DMS114 treated with DMSO at 0.1 percent for 48 hours (cell line): ENCODE results near the gene SLC4A2.

Experiments
- DNase-seq: peaks from one replicate; lab custom pipeline; 2025; ENCODE audit not compliant: unreplicated experiment; lab: John Stamatoyannopoulos, UW

The SLC4A2 gene

GRCh38 chr7:151079199-151079910 lies 20.0 kb downstream of the SLC4A2 start:
- no peak for DNase-seq

DNA sequence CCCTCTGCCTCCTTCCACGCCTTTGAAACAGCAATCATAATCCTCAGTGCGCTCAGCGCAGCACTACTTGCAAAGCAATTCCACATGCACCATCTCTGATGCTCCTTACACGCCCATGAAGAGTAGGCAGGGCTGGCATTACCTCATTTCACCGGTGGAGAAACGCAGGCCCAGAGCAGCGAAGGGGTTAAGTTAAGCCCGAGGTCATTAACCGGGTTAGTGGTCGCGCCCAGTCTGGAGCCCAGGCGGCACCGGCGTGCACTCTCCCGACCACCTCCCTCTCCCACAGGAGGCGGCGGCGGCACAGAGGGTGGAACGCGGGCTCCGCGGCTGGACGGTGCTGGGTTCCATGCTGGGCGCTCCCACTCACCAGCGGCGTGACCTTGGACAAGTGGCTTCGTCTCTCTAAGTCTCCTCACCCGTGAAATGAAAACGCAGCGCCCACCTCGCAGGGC lies 20.7 kb downstream of the SLC4A2 start:
- DNase-seq = no peak

DNA sequence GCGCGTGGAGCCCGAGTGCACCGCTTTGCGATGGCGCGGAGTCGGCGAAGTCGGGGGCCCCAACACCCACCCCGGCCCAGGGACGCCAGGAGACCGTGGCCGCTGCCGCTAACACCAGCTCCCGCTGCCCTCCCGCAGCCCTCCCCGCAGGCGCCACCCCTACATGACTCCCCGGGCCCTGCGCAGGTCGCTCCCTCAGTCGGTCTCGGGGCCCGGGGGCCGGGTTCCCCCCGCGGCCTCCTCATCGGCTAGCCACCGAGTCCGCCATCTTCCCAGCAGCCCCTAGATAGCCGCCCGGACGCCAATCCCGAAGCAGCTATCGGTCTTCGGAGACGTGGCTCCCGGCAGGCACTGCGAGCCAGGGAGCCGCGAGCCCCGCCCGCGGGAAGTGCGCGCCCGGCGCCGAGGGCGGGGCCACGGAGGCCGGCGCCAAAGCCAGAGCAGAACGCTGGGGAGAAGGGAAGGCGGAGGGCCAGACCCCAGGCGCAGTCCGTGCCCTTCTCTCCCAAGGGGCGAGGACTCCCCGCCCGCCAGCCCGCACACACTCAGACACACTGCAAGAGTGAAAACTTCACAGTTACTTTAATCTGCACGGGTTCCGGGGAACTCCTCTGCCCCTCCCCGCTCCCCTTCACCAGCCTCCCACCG lies 21.3 kb downstream of the SLC4A2 start, which contains the start of gene FASTK:
TSS of gene FASTK (minus strand) at position 288 of the 648 bp plus-strand sequence. CDS start at position 245, 43 bp downstream.
- DNase-seq = peak; percentile 76

GRCh38 chr7:151081170-151082101 lies 22.0 kb downstream of the SLC4A2 start:
- no peak for DNase-seq

DNA sequence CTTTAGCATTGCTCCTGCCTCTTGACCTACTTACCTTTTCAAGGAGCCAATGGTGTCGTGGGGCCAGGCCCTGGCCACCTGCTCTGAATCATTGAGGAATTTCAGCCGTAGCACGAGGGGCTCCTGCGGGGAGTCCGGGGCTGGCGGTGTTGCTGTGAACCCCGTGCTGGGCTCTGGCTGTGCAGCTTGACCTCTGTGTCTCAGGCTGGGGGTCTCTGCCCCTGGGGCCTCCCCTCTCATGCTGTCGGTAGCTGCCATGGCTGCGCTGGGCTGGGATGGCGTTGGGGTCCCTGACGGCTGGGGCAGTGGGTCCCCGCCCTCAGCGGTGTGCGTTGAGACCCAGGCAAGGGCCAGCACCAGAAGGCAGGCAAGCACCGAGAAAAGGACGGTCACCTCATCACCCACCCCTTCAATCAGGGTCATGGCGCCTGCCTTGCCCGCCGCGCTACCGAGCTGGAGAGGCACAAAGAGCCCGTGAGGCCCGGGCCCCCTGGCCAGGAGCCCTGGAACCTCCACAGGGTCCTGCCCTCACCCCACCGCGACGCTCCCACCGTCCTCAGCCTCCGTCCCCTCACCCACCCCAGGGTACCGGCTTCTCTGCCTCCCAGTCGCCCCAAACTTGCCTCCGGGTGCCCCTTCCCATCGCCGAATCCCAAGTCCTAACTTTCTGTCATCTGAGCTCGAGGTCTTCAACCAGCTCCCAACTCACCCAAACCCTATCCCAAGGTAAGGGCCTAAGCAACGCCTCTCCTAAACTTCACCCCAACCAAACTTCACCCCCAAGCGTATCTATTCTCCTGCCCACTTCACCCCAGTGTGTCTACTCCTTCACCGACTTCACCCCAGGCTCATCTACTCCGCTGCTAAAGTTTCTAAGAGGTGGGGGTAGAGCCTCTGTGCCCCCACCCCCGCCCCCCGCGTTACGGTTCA lies 23.0 kb downstream of the SLC4A2 start:
- DNase-seq = no peak

- peak; percentile 47 for DNase-seq
Measured at GRCh38 chr7:151083071-151083823, 23.9 kb downstream of the SLC4A2 start, which contains the start of gene TMUB1. TMUB1 (minus strand) TSS chr7:151083493; CDS start chr7:151082563, 930 bp downstream.

DNA sequence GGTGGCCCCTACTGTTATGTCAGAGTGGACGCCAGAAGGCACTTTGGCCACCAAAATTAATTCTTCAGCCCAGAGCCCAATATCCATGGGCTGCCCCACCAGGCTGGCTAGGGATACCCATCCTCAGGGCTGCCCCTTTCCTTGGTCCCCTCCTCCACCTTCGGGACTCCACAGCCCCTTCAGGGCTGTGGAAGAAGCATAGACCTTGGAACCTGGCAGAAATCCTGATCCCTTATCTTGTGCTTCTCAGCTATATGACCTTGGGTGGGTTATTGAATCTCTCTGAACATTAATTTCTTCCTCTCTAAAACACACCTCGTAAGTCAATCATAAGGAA lies 24.4 kb downstream of the SLC4A2 start:
- DNase-seq = no peak

GRCh38 chr7:151085329-151085690 lies 25.9 kb downstream of the SLC4A2 start:
- no peak for DNase-seq

DNA sequence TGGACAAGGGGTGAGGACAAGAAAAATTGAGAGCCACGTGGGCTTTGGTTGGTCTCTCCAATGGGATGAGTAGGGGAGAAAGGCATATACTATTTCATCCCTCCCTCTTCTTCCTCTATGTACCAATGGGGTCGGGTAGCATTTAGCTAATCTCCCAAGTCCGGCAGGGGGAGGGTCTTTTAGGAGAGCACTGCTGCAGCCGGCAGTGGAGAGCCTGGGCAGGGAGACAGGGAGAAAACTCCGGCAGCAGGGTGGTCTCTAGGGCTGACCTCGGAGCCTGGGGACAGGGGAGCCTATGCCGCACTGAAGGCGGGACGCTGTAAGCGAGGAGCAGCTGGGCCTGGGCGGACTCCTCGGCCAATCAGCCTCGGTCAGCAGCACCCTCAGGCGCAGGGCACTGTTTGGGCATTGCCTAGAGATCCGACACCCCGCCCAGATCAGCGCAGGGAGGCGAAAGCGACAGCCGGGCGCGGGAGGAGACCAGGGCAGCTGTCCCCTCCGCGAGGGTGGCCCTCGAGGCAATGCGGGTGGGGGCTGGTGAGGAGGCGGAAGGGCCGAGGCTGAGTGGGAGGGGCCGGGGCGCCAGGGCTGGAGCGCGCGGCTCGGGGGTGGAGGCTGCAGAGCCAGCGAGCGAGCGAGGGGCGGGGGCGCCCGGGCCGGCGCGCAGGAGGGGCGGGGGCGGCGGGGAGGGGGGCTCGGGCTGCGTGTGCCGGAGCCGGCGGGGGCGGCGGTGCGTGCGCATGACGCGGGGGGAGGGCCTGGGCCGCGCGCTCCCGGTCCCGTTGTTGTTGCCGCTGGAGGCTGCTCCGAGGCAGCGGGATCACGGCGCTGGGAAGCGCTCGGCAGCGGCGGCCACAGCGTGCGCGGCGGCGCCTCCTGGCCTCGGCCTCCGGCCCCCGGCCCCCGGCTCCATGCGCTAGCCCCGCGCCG lies 26.6 kb downstream of the SLC4A2 start, which contains the start of gene AGAP3:
TSS of gene AGAP3 (plus strand) at position 785 of the 930 bp plus-strand sequence. CDS start 267 bp downstream, outside the sequence.
- peak; percentile 68 for DNase-seq

GRCh38 chr7:151086802-151087244 lies 27.4 kb downstream of the SLC4A2 start:
- DNase-seq = no peak

DNA sequence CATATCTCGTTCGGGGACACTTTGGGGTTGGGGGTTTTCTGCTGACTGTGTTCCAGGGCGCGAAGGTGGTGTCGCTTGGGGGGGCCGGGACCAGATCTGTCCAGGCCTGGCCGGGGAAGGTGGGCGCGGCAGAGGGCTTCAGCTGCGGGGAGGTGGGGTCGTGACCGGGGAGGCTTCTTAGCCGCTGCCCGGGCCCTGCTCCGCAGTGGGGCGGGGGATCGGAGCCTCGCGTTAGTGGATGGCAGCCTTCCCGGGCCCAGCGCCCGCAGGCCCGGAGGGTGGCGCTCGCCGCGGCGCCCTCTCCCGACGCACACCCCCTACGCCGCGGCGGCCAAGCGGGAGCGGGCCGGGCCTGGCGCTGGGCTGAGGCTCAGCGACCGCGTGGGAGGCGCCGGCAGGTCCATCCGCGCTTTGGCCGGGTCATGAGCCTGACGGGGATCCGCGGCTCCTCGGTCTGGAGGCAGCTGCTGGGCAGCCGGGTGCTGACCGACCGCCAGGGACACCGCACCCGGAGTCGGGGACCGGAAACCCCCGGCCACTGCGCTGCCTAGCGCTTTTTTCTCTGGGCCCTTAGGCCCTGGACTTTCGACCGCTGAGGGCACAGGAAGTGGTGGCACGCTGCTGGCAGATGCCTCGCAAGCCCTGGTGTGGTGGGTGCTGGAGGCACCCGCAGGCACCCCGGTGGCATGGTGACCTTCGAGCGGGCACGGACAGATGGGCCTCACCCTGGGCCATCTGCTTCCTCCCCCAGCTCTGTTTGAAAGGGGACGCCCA lies 28.0 kb downstream of the SLC4A2 start:
- DNase-seq = no peak

DNA sequence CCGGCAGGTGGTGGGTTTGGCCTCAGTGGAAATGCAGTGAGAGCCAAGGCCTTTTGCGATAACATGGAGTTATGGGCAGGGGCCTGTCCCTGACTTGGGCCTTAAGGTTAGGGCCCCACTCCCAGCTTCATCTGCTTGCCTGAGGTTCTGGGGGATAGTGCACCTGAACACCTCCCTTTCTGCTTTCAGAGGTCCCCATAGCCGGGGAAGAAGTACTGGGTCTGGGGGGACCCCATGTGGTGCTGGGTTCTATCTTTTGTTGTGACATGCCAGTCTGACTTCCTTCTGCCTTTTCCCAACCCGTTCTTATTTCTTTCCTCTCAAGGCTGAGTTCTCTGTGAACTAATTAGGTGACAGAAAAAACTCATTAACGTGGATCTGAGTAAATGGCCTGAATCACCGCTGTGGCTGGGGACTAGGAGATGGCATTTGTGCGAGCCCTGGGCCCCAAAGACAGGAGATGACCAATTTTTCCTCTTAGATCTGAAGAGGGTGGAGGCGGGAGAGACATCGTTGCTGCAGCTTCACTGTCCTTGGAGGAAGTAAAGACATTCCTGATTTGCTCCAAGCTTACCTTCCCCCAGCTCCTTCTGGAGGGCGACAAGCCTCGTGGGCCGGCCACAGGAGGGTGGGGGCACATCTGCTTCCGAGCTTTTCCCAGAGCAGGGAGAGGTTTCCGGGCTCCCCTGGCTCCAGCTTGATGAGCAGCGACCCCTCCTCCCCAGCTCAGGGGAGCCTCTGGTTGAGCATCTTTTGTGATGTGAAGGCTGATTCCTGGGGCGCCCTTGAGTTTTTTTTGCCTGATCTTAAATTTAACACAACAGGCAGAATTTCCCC lies 28.8 kb downstream of the SLC4A2 start:
- DNase-seq = no peak

DNA sequence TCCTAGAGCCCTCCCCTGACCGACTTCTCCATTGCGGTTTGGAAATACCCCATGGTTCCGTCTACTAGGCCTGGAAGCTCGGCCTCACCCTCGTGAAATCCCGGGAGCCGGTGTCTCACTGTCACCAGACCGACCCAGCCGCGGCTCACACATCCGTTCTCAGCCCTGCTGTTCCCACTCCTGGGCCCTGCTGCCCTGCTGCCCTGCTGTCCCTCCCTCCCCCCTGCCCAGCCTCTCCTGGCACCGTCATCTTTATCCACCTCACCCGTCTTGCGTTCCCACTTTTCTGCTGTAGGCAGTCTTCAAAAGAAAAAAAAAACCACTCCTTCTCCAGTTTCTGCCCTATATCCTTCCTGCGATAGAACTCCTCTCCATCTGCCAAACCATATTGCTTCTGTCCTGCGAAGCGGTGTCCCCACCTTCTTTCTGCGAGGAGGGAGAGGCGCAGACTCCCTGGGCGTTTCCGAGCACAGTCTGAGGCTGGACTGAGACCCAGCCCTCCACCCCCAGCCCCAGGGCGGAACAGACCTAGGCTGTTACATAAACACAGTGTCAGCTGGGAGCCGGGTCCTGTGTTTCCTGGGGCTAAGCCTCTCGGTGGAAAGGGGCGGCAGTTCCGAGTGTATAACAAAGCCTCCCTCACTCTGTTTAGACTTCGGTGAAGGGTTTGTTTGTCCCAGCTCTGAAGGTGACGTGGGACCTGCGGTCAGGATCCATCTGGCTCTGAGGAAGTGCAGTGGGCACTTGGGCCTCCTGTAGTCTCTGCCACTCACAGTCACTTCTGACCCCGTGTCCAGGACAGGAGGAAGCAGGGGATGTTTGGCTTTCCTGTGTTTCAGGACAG lies 29.7 kb downstream of the SLC4A2 start:
- no peak for DNase-seq

- DNase-seq = no peak
Measured at GRCh38 chr7:151089893-151090730, 30.7 kb downstream of the SLC4A2 start.

- DNase-seq = no peak
Measured at GRCh38 chr7:151091003-151091402, 31.6 kb downstream of the SLC4A2 start.
